Measurements from ENCODE around the gene VAMP2.

DNA sequence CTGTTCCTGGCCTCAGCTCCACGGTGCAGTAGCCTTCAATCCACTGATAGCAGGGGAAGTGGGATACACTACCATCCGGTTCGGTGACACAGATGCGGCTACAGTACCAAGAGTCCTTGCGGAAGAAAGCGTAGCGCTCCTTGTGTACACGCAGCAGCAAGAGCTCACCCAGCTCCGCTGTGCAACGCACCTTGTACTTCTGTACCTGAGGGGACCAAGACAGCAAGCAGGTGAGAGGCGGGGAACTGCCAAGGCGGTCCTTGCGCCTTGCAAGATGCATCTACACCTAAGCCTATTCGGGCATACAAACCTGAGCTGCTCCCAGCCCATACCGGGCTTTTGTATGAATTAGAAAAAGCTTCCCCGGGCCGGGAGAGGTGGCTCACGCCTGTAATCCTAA lies 46.0 kb downstream of the VAMP2 start:
- TF ChIP-seq, protein P1, sequence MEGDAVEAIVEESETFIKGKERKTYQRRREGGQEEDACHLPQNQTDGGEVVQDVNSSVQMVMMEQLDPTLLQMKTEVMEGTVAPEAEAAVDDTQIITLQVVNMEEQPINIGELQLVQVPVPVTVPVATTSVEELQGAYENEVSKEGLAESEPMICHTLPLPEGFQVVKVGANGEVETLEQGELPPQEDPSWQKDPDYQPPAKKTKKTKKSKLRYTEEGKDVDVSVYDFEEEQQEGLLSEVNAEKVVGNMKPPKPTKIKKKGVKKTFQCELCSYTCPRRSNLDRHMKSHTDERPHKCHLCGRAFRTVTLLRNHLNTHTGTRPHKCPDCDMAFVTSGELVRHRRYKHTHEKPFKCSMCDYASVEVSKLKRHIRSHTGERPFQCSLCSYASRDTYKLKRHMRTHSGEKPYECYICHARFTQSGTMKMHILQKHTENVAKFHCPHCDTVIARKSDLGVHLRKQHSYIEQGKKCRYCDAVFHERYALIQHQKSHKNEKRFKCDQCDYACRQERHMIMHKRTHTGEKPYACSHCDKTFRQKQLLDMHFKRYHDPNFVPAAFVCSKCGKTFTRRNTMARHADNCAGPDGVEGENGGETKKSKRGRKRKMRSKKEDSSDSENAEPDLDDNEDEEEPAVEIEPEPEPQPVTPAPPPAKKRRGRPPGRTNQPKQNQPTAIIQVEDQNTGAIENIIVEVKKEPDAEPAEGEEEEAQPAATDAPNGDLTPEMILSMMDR (conservative IDR thresholded peaks at IDR 0.05 in 1 of 2, IDR thresholded peaks at IDR 0.05 in 1 of 2; ENCODE audit: extremely low read depth in 1 of 2, insufficient read depth in 1 of 2, low read depth in 1 of 2, low read length in 2 of 2), result no peak
- TF ChIP-seq EZH2 (IDR thresholded peaks at IDR 0.05; ENCODE audit: borderline replicate concordance, low read length), result no peak

Measured in mammary epithelial cell (primary cell).